ENCODE data around the gene MSTN. TPM values are rescaled to one million over a fixed set of nuclear protein-coding genes. Genes with fewer than 3 reads are reported as not detected.

Gene MSTN
- total RNA-seq, 4 donors from 2014 or later = 0.16 TPM; not detected in 3

DNA sequence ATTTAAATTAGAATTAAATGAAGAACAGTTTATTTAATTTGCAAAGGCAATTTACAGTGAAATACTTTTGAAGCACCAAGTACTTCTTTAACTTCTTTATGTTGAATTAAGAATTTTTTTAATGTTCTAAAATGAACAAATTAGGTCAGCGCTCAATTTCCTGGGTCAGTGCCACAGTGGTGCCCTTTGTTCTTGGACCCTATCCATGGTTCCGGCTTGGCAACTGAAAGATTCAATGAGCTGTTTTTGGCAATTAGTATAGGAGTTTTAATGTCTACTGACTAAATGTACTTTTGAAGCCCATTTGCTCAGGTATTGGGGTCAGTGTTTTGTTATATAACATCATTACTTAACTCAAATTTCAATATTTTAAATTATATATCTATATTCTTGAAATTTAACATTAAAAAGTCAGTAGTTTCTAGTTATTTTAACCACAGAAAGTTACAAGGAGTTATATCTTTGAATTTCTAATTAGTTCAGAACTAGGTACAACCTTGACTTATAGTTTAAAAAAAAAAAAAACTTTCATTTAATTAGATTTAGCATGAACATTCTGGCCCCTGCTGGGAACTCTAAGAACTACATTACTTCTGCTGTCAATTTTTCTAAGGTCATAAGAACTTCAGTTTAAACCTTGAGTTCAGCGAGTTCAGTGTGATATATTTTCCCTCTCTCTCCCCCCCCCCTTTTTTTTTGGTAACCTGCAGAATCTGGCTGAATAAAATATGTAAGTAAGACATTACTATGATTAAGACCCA is 7.6 kb upstream of the MSTN start:
- no peaks in the 10 kb centered on the region for H3K27me3 ChIP-seq
- 56 to 60% methylated on average over 3 of the region's 3 CpGs for WGBS, 2 donors (ENCODE audit: low coverage in 1 of 2)
- in situ Hi-C loops (cut with MboI; ENCODE audit: low pct_ligation_motif_present in 1 of 4, low pct_unique_long_range_greater_than_20kb in 1 of 4, low sequenced_read_pairs in 3 of 4) = loop anchor here in 3 of 4 donors (25.0 kb wide), 3 partner anchors 258 to 408 kb away; partner anchors contain the start of genes ANKAR (in 1 of the 3), ASNSD1 (in 1 of the 3) and OSGEPL1 (in 1 of the 3)
- intact Hi-C loops (cut with DNase I; ENCODE audit: low total_unique reads) = no loop called here
- TF ChIP-seq, protein P1, sequence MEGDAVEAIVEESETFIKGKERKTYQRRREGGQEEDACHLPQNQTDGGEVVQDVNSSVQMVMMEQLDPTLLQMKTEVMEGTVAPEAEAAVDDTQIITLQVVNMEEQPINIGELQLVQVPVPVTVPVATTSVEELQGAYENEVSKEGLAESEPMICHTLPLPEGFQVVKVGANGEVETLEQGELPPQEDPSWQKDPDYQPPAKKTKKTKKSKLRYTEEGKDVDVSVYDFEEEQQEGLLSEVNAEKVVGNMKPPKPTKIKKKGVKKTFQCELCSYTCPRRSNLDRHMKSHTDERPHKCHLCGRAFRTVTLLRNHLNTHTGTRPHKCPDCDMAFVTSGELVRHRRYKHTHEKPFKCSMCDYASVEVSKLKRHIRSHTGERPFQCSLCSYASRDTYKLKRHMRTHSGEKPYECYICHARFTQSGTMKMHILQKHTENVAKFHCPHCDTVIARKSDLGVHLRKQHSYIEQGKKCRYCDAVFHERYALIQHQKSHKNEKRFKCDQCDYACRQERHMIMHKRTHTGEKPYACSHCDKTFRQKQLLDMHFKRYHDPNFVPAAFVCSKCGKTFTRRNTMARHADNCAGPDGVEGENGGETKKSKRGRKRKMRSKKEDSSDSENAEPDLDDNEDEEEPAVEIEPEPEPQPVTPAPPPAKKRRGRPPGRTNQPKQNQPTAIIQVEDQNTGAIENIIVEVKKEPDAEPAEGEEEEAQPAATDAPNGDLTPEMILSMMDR (IDR thresholded peaks at IDR 0.05) = peak; percentile 50 to 67 (median 64)
- no peak for TF ChIP-seq POLR2A (IDR thresholded peaks at IDR 0.05)
- TF ChIP-seq POLR2AphosphoS5 (IDR thresholded peaks at IDR 0.05) = no peak
- TF ChIP-seq EP300 (IDR thresholded peaks at IDR 0.05; ENCODE audit: low read depth) = no peak
- H3K4me3 ChIP-seq = no peak overlapping the region
- no peak for DNase-seq
- H3K9me3 ChIP-seq = no peaks in the 10 kb centered on the region
- peaks cover 0 to 4% (median 0%) of the 10 kb centered on the region in 4 donors for H3K4me1 ChIP-seq
- no peak overlapping the region for H3K27ac ChIP-seq
- H3K36me3 ChIP-seq = no peaks in the 10 kb centered on the region

DNA sequence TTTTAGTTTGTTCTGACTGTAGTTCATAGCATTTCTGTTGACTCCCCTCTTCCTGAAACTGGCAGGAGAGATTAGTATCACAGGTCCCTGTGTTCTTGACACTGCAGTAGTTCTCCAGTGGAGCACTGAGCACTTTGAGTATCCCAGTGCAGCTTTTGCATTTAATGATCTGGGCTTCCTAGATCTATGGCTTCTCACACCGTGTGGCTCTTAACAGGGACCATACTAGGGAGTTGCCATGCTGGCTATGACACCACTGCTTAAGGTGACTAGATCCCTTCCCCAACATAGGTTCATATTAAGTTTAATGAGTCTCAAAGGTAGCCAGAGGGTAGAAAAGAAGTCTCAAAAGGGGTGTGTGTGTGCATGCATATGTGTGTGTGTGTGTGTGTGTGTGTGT is 6.2 kb upstream of the MSTN start:
- no peak overlapping the region for H3K4me3 ChIP-seq
- no peak for DNase-seq
- intact Hi-C loops (cut with DNase I; ENCODE audit: low total_unique reads) (no loop called here), in situ Hi-C loops (cut with MboI; ENCODE audit: low pct_ligation_motif_present in 1 of 4, low pct_unique_long_range_greater_than_20kb in 1 of 4, low sequenced_read_pairs in 3 of 4) (loop anchor here in 3 of 4 donors (25.0 kb wide), 3 partner anchors 256 to 406 kb away; partner anchors contain the start of genes ANKAR (in 1 of the 3), ASNSD1 (in 1 of the 3) and OSGEPL1 (in 1 of the 3))
- H3K27ac ChIP-seq = no peak overlapping the region
- 53% methylated on average over 1 of the region's 1 CpG; no CpG with 5 or more reads in 1 of the 2 donors for WGBS, 2 donors (ENCODE audit: low coverage in 1 of 2)
- no peaks in the 10 kb centered on the region for H3K9me3 ChIP-seq
- H3K4me1 ChIP-seq = peaks cover 0 to 4% (median 0%) of the 10 kb centered on the region in 4 donors
- H3K27me3 ChIP-seq = no peaks in the 10 kb centered on the region
- no peak for TF ChIP-seq EP300 (IDR thresholded peaks at IDR 0.05; ENCODE audit: low read depth)
- no peak for TF ChIP-seq POLR2AphosphoS5 (IDR thresholded peaks at IDR 0.05)
- TF ChIP-seq, protein P1 (IDR thresholded peaks at IDR 0.05) = no peak
- no peaks in the 10 kb centered on the region for H3K36me3 ChIP-seq

DNA sequence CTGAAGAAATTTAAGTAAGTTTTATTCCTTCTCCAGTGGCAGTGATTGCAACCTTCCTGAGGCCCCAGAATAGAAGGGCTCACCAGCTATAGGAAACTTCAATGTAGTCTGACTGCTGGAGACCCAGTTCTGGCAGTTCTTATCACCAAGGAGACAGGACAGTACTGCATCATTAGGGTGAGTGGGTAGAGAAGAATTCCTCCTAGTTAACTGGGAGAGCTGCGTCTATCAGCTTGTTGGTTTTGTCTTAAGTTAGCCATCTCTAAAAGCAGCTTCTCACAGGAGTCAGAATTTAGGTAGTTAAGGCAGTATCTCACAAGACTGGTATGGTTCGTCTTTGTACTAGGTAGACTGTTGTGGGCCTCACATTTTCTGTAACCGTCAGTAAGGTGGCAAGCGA is 3.3 kb upstream of the MSTN start:
- Histone ChIP-seq H3K9me3 (no peaks in the 10 kb centered on the region), H3K4me1 (peaks cover 0 to 4% (median 0%) of the 10 kb centered on the region in 4 donors), H3K27ac (no peak overlapping the region), H3K4me3 (no peak overlapping the region), H3K27me3 (no peaks in the 10 kb centered on the region), H3K36me3 (no peaks in the 10 kb centered on the region)
- in situ Hi-C loops (cut with MboI; ENCODE audit: low pct_ligation_motif_present in 1 of 4, low pct_unique_long_range_greater_than_20kb in 1 of 4, low sequenced_read_pairs in 3 of 4) (loop anchor here in 3 of 4 donors (25.0 kb wide), 3 partner anchors 254 to 404 kb away; partner anchors contain the start of genes ANKAR (in 1 of the 3), ASNSD1 (in 1 of the 3) and OSGEPL1 (in 1 of the 3)), intact Hi-C loops (cut with DNase I; ENCODE audit: low total_unique reads) (no loop called here)
- TF ChIP-seq POLR2AphosphoS5 (IDR thresholded peaks at IDR 0.05) = no peak
- no peak for TF ChIP-seq POLR2A (IDR thresholded peaks at IDR 0.05)
- no peak for TF ChIP-seq EP300 (IDR thresholded peaks at IDR 0.05; ENCODE audit: low read depth)
- TF ChIP-seq, protein P1 (IDR thresholded peaks at IDR 0.05) = no peak
- no peak for DNase-seq
- 93 to 100% methylated on average over 4 of the region's 4 CpGs for WGBS, 2 donors (ENCODE audit: low coverage in 1 of 2)

DNA sequence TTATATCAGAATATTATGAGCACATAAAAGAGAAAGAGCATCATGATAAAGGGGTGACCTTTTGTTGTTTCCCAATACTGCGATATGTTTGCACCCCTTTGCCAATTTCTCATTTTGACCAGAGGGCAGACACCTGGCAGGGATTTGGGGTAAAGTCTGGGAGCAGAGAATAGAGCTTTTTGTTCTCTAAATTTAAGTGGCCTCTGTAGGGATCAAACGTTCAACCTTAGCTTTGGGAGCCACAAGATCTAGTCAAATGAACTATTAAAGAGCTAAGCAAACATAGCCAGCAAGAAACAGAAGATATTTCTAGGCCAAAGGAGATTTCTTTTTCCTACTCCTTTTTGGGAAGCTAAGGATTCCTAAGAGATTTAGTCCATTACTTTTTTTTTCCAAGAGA is 1.1 kb upstream of the MSTN start:
- no peak overlapping the region for H3K27ac ChIP-seq
- H3K4me1 ChIP-seq = no peaks in the 10 kb centered on the region
- H3K36me3 ChIP-seq = no peaks in the 10 kb centered on the region
- no peaks in the 10 kb centered on the region for H3K27me3 ChIP-seq
- no peak for DNase-seq
- in situ Hi-C loops (cut with MboI; ENCODE audit: low pct_ligation_motif_present in 1 of 4, low pct_unique_long_range_greater_than_20kb in 1 of 4, low sequenced_read_pairs in 3 of 4) = loop anchor here in 3 of 4 donors (25.0 kb wide), 3 partner anchors 251 to 401 kb away; partner anchors contain the start of genes ANKAR (in 1 of the 3), ASNSD1 (in 1 of the 3) and OSGEPL1 (in 1 of the 3)
- WGBS, 2 donors (ENCODE audit: low coverage in 1 of 2) = 62 to 70% methylated on average over 2 of the region's 2 CpGs
- H3K4me3 ChIP-seq = no peak overlapping the region
- TF ChIP-seq, protein P1 (IDR thresholded peaks at IDR 0.05) = no peak
- TF ChIP-seq POLR2AphosphoS5 (IDR thresholded peaks at IDR 0.05) (no peak), POLR2A (IDR thresholded peaks at IDR 0.05) (no peak), EP300 (IDR thresholded peaks at IDR 0.05; ENCODE audit: low read depth) (no peak)
- H3K9me3 ChIP-seq = no peaks in the 10 kb centered on the region
- intact Hi-C loops (cut with DNase I; ENCODE audit: low total_unique reads) = no loop called here

Measured in transverse colon (tissue), 4 donors.